Activated gamma-delta T cell (primary cell): Measurements from ENCODE around the gene AP3M1.
A peak's percentile ranks its signal among the peaks of the same experiment; 100 is the strongest.
"Not testable (repeated sequence)": the region's sequence is repeated elsewhere in the genome, so short reads cannot be mapped to it uniquely, and the experiment has no call there.

ENCODE experiments used
- DNase-seq: peaks from one replicate; lab custom pipeline; 2025; lab: John Stamatoyannopoulos, UW

The AP3M1 gene

DNA sequence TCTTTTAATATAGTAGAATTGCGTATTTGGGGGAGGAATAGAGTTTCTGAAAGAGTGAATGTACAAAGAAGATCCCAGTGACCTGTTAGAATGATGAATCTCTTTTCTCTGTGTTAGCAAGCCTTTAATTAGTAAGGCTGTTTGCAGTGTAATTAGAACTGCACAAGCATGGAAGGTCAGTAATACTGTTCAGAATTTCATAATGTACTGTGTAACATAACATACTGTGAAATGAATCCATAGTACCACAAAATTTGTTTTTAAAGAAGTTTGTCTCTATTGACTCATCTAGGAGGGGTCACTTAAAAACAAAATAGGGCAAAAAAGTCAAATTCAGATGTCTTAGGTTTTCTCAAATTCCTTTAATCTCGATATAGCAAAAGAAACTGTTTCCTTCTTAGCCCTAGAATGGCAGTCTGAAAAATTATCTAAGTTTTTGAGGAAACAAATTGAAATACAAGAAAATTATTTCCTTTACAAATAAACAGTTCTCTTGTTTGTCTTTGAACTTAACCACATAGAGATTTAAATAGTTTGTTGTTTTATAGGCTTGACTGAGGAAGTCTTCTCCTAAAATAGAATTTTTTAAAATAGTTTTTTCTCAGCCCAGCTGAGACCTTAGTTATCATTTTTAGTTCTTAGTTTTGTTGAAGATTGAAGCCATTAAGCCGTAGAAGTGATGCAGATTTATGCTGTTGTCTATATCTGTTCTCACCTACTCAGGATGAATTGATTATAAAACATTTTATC, 12.9 kb upstream of the AP3M1 start:
- DNase-seq, result no peak

DNA sequence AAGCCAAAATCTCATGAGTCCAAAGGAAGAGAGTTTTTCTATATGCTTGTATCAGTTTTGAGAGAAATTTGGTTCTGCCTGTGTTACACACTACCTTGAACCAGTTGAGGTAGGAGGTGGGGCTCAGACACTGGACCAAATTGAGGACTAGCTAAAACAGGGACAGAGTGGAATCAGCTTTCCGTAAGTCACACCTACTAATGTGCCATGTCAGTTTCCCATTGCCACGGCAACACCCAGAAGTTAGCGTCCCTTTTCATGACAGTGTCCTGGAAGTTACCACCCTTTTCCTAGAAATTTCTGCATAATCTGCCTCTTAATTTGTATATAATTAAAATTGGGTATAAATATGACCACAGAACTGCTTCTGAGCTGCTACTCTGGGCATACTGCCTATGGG, 9.4 kb upstream of the AP3M1 start:
- no peak for DNase-seq

GRCh38 chr10:74156919-74157289, 6.3 kb upstream of the AP3M1 start:
- no peak for DNase-seq

DNA sequence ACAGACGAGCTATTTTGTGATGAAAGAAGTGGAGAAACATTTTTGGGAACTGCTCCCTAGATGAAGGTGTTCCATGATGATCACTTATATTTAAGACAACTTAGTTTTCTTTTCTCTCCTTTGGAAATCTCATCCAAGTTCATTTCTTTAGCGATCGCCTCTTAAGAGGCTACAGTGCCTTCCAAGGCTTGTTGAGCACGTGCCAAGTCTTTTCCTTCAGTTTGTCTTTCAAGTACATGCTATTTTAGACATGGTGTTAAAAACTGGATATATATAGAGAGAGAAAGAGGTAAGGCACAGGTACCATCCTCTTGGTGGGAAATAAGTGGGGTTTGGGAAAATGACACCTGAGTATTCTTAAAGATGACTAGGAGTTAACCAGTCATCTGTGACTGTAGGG, 3.0 kb upstream of the AP3M1 start:
- DNase-seq, result no peak

- DNase-seq, result no peak
Observed at GRCh38 chr10:74153123-74153522, 2.5 kb upstream of the AP3M1 start.

DNA sequence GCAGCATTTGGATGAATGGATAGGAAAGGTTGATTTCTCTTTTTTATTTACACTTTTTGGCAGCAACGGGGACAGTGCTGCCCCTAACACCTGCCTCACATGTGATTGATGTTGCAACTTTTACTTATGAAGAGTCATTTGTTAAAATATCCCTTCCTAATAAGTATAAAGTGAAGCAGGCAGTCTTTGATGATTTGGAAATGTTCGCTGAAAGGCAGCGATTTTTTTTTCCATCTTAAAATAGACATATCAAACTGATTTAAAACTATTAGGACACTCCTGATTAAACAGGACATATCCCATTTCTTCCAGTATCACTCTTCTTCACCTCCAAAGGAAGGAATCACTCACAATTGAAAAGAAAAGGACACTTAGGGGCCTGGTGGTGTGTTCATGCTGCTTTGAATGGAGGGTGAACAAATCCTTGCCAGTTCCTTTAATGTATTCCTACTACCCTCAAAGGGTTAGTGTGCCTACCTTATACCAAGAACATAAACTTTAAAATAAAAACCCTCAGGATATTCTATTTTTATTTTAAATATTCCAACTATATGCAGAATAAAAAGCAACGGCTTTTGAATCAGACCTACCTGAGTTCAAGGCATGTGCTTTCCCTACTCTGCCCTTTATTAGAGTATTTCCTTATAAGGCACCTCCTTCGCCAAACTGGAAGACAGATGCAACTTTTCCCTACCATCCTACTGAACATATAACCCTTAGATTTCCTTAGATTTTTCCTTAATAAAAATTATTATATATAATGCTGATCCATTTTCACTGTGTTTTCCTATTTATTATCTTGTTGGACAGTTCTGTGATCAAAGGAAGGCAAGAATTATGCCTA, 1.5 kb upstream of the AP3M1 start:
- no peak for DNase-seq

DNA sequence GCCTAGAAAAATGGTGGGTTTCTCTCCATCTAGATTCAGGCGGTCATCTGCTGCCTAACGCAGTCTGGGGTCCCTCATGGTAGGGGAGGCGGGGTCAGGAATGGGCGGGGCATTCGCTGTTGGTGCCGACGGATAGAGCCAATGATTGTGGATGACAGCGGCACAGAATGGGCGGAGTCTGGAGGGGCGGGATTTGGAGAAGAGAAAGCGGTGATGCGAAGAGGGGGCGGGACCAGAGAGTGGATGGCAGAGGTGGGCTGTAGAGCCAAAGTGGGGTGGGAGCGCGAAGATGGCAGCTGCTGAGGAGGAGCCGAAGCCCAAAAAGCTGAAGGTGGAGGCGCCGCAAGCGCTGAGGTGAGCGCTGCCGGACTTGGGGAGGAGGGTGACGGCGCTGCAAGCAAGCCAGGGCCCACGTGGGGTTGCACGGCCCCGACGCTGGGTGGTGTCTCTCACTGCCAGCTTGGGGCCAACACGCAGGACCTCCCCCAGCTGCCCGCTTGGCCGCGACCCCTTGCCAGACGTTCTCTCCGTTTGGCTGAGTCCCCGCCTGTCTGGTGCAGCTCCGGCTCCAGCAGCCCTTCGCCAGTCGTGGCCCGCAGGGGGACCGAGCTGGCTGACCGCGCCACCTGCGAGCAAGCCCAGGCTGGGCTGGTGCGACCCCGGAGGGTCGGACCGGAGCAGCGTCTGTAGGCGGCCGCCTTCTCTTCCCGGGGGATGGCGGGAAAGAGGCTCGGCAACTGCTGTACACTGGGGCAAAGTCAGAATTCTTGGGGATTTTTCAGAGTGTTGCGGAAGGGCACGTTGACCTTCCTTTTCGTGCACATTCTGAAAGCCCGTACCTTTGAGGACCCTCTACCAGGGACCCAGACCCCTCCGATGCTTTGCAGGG, 606 bp upstream of the AP3M1 start, which contains the start of gene ADK:
ADK (plus strand) TSS at position 232 of the 889 bp plus-strand sequence; CDS start at position 290, 58 bp downstream.
- peak; percentile 71 for DNase-seq

- DNase-seq, result not testable (repeated sequence)
Observed at GRCh38 chr10:74146980-74147379, 3.6 kb downstream of the AP3M1 start.

GRCh38 chr10:74145133-74145532, 5.5 kb downstream of the AP3M1 start:
- no peak for DNase-seq

DNA sequence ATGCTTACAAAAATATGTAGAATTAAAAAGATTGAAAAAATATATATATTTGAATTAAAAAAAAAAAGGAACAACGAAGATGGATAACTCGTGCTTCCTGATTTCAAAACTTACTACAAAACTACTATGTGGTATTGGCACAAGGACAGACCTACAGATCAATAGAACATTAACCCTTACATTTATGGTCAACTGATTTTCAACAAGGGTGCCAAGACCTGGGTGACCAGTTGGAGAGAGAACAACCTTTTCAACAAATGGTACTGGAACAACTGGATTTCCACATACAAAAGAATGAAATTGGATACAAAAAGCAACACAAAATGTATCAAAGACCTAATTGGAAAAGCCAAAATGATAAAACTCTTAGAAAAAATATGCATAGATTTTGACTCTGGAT, 10.1 kb downstream of the AP3M1 start:
- DNase-seq, result no peak

DNA sequence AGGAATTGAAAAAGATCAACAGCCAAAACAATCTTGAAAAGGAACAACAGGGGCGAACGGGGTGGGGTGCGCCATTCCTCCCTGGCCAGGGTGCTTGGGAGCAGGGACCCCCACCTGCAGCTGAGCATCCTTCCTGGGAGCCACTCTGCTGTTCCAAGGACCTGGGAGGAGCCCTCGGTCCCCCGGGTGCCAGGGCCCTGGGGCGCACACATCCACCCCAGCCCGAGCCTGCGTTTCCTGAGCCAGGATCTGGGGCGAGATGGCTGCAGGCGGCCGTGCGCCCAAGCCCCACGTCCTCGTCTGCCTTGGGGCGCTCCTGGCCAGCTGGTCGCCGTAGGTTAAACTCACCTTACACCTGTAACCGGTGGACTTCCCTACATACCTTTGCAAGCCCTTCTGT, 10.6 kb downstream of the AP3M1 start:
- DNase-seq, result no peak

DNA sequence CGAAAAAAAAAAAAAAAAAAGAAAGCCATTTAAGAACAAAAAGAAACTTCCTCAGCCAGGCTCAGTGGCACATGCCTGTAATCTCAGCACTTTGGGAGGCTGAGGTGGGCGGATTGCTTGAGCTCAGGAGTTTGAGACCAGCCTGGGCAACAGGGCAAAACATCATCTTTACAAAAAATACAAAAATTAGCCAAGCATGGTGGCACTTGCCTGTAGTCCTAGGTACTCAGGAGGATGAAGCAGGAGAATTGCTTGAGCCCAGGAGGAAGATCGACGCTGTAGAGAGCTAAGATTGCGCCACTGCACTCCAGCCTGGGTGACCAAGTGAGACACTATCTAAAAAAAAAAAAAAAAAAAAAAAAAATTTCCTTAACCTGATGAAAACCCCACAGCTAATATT, 12.0 kb downstream of the AP3M1 start:
- not testable (repeated sequence) for DNase-seq

DNA sequence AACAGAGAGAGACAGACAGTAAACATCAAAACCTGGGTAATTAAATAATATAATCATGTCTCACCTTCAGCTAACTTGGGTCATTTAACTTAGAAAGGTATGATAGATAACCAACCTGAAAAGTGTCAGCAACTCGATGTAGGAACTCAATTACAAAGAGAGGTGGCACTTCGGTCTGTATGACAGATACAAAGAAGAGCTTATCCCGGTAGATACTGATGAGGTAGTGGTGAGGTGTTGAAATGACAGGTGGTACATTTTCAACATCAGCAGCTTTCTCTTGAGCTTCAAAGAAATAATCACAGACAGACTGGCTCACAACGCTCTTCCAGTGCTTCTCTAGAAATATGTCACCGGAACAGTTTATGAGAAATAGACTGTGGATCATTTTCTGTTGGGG, 12.6 kb downstream of the AP3M1 start:
- DNase-seq, result no peak

- DNase-seq, result no peak
Observed at GRCh38 chr10:74135452-74135851, 15.2 kb downstream of the AP3M1 start.

- no peak for DNase-seq
Observed at GRCh38 chr10:74133923-74134820, 16.5 kb downstream of the AP3M1 start.

GRCh38 chr10:74123081-74123480, 27.5 kb downstream of the AP3M1 start:
- DNase-seq, result no peak

- DNase-seq, result no peak
Observed at GRCh38 chr10:74122060-74122459, 28.6 kb downstream of the AP3M1 start.

DNA sequence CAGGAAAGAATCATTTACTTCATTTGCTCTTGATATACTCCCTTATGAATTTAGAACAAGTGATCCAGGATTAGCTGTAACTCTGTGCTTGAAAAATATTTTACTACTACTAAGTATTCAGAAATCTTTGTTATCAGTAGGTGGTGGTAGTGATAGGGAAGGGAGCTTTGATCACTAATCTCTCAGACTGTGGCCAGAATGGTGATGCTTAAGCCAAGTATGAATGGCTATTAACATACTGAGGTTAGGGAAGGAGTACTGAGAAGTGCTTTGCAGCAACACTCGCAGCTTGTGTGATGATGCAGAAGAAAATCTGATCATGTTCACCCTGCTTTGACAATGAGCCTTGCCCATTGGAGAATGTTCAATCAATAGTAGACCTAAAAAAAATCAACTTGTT, 29.3 kb downstream of the AP3M1 start:
- DNase-seq, result no peak

- DNase-seq, result no peak
Observed at GRCh38 chr10:74120911-74121310, 29.7 kb downstream of the AP3M1 start.

GRCh38 chr10:74118804-74119203, 31.8 kb downstream of the AP3M1 start:
- DNase-seq, result no peak

DNA sequence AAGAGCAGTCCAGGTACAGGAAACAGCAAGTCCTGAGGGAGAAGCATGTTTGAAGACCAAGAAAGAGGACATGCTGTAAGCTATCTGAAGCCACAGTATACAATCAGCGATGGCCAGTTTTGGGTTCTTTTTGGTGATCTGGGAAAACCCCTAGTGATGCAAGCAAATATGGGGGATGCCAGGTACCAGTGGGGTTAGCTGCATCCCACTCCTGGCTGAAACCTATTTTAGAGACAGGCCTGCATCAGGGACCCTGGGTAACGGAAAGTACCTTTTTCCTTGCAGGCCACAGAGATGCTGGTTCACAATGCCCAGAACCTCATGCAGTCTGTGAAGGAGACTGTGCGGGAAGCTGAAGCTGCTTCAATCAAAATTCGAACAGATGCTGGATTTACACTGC, 32.9 kb downstream of the AP3M1 start:
- no peak for DNase-seq
